HepG2 (cell line): Measurements from ENCODE around the gene PXT1. TPM values are rescaled to one million over a fixed set of nuclear protein-coding genes. Genes with fewer than 3 reads are reported as not detected.

ENCODE experiments used
- BRCA1 ChIP-seq: sonication (generic); formaldehyde crosslinking; IDR thresholded peaks from 2 replicates; pipeline ENCODE4 v1.4.0; 2020; ENCODE audit warnings: missing genetic modification reagents
- CENPT ChIP-seq: sonication (generic); formaldehyde crosslinking; IDR thresholded peaks from 2 replicates; pipeline ENCODE4 v1.8.0; 2022; ENCODE audit warnings: low read depth, mild to moderate bottlenecking, moderate library complexity, missing genetic modification reagents
- CSRNP2 ChIP-seq: sonication (generic); formaldehyde crosslinking; conservative IDR thresholded peaks from 2 replicates; pipeline ENCODE4 v1.8.0; 2022; ENCODE audit warnings: low read depth, missing genetic modification reagents
- IKZF4 ChIP-seq: sonication (generic); formaldehyde crosslinking; IDR thresholded peaks from 2 replicates; pipeline ENCODE4 v1.5.1; 2020; ENCODE audit warnings: borderline replicate concordance, mild to moderate bottlenecking, low read depth, missing genetic modification reagents; ENCODE audit errors: not compliant biosample characterization
- NFKBIZ ChIP-seq: IDR thresholded peaks from 2 replicates; pipeline ENCODE4 v1.6.1; 2018; ENCODE audit warnings: missing genetic modification reagents, missing compliant biosample characterization
- NKX3-1 ChIP-seq: sonication (generic); formaldehyde crosslinking; IDR thresholded peaks from 2 replicates; pipeline ENCODE4 v1.5.0; 2020; ENCODE audit warnings: missing genetic modification reagents
- RAD21 ChIP-seq: fragments of 450-650 bp; formaldehyde crosslinking; IDR thresholded peaks from 2 replicates; pipeline ENCODE4 v1.5.0; 2020; ENCODE audit warnings: mild to moderate bottlenecking
- SRY ChIP-seq: sonication (generic); formaldehyde crosslinking; IDR thresholded peaks from 2 replicates; pipeline ENCODE4 v1.8.0; 2022; ENCODE audit warnings: mild to moderate bottlenecking, missing genetic modification reagents
- TBP ChIP-seq: sonication (generic); formaldehyde crosslinking; IDR thresholded peaks from 2 replicates; pipeline ENCODE4 v1.5.0; 2020; ENCODE audit warnings: missing genetic modification reagents
- XRCC5 ChIP-seq: fragments of 200-400 bp; formaldehyde crosslinking; optimal IDR thresholded peaks from 2 replicates; pipeline ENCODE3; 2017; ENCODE audit warnings: mild to moderate bottlenecking, low read length
- ZBTB38 ChIP-seq: sonication (generic); formaldehyde crosslinking; IDR thresholded peaks from 2 replicates; pipeline ENCODE4 v1.5.1; 2020; ENCODE audit warnings: mild to moderate bottlenecking, missing genetic modification reagents
- ZNF292 ChIP-seq: sonication (generic); formaldehyde crosslinking; IDR thresholded peaks from 2 replicates; pipeline ENCODE4 v1.8.1; 2022; ENCODE audit warnings: mild to moderate bottlenecking, low read depth, missing genetic modification reagents, borderline replicate concordance
- ZNF432 ChIP-seq: sonication (generic); formaldehyde crosslinking; IDR thresholded peaks from 2 replicates; pipeline ENCODE4 v1.5.0; 2020; ENCODE audit warnings: missing genetic modification reagents, mild to moderate bottlenecking, borderline replicate concordance
- ZNF605 ChIP-seq: sonication (generic); formaldehyde crosslinking; IDR thresholded peaks from 2 replicates; pipeline ENCODE4 v1.8.0; 2022; ENCODE audit warnings: mild to moderate bottlenecking, missing genetic modification reagents
- ZNF607 ChIP-seq: sonication (generic); formaldehyde crosslinking; IDR thresholded peaks from 2 replicates; pipeline ENCODE4 v1.5.1; 2020; ENCODE audit warnings: missing genetic modification reagents, mild to moderate bottlenecking, borderline replicate concordance
- ZNF652 ChIP-seq: IDR thresholded peaks from 2 replicates; pipeline ENCODE4 v1.6.1; 2016; ENCODE audit warnings: low read depth, borderline replicate concordance
- ZNF703 ChIP-seq: sonication (generic); formaldehyde crosslinking; IDR thresholded peaks from 2 replicates; pipeline ENCODE4 v1.5.1; 2020; ENCODE audit warnings: missing genetic modification reagents, mild to moderate bottlenecking, moderate library complexity, borderline replicate concordance
- polyA plus RNA-seq, 8 experiments: library from polyadenylated mRNA; depleted of rRNA in 3 of 8; stranded (reverse) in 7 of 8; unstranded in 1 of 8; fragments of >200 nt; fragmentation: Illumina TruSeq in 4 of 8; extraction: Trizol in 4 of 8; gene quantifications; 2 replicates each; pipeline versions ENCODE4 v1.2.1 to v1.2.3, GENCODE V29; 2011 to 2016; ENCODE audit warnings: low read depth in 4 of 8, missing spikeins in 1 of 8, mixed read lengths in 1 of 8; ENCODE audit not compliant: insufficient read depth in 1 of 8
- total RNA-seq, 5 experiments: library from RNA; depleted of rRNA; stranded (reverse); fragments of >200 nt; fragmentation: Illumina TruSeq; extraction: Trizol; gene quantifications; 2 replicates each; pipeline ENCODE4 v1.2.3, GENCODE V29; 2016; ENCODE audit warnings: low read depth in 1 of 5
- TF ChIP-seq, protein P1 (sequence below): sonication (generic); formaldehyde crosslinking; IDR thresholded peaks from 2 replicates; pipeline ENCODE4 v1.5.1; 2020; ENCODE audit warnings: mild to moderate bottlenecking, missing genetic modification reagents, moderate library complexity
- TF ChIP-seq, protein P2 (sequence below): sonication (generic); formaldehyde crosslinking; IDR thresholded peaks from 2 replicates; pipeline ENCODE4 v1.8.1; 2023; ENCODE audit warnings: mild to moderate bottlenecking, moderate library complexity, missing genetic modification reagents
- TF ChIP-seq, protein P3 (sequence below): IDR thresholded peaks from 2 replicates; pipeline ENCODE4 v1.4.0; 2020; ENCODE audit warnings: mild to moderate bottlenecking, missing genetic modification reagents

The PXT1 gene
- total and polyA plus RNA-seq, 2 of the 13 experiments (the other 11 are each of a cell fraction or from before 2014, with no cell fraction given) = 0.04 TPM; not detected in 1

DNA sequence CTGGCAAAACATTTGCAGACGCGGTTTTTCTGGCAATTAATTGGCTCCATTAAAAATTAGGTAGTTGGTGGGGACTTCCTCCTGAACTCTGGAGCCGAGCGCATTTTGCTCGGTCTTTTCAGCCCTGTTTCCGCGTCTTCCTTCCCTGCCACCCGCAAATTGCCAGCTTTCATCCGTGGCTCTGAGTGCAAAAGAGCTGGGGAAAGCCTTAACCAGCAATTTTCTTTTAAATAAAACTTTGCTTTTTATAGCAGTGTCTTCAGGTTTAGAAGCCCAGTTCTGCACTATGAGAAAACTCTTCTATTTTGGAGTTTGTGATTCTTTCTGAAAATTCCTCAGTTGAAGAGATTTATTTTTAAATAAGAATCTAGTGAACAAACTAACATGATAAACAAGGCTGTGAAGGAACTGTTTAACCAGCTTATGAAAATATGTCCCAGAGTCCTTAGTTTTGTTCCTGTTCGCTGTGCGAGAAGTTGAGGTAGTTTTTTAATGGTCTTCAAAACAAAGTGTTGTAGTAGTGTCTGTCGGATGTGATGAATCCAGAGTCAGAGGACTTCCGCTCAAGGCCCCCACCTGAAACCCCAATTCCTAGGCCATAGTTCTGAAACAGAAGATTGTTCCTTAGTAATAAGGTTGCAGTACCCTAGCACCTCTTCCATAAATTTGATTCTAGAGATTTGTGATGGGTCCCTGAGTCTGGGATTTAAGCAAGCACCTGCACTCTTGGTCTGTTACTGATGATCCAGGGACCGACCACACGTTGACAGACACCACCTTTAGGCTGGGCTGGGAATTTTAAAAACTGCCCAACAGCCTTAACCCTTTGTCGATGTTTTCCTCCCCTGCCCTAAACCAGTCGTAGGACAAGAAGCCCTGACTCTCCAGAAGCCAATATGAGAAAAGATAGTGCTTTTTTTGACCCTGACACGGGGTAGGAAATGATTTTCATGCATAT is 1.1 kb upstream of the PXT1 start (continued):
- TF ChIP-seq CENPT (CRISPR knock-in tag) (no peak), CSRNP2 (CRISPR knock-in tag) (no peak), BRCA1 (CRISPR knock-in tag) (peak; percentile 65; the same call in 1 of the 2 replicates), ZNF605 (0 out of 2 replicates have a peak, but pooled peaks have one; percentile 14), NFKBIZ (CRISPR knock-in tag) (0 out of 2 replicates have a peak, but pooled peaks have one; percentile 29), IKZF4 (CRISPR knock-in tag) (no peak), ZNF652 (peak; percentile 95), XRCC5 (peak; percentile 14), SRY (no peak), ZNF607 (CRISPR knock-in tag) (0 out of 2 replicates have a peak, but pooled peaks have one; percentile 1), ZNF432 (CRISPR knock-in tag) (no peak), ZNF292 (CRISPR knock-in tag) (no peak), RAD21 (CRISPR knock-in tag) (no peak), NKX3-1 (0 out of 2 replicates have a peak, but pooled peaks have one; percentile 7), ZNF703 (CRISPR knock-in tag) (no peak), ZBTB38 (CRISPR knock-in tag) (no peak), TBP (no peak)
- TF ChIP-seq, protein P1, sequence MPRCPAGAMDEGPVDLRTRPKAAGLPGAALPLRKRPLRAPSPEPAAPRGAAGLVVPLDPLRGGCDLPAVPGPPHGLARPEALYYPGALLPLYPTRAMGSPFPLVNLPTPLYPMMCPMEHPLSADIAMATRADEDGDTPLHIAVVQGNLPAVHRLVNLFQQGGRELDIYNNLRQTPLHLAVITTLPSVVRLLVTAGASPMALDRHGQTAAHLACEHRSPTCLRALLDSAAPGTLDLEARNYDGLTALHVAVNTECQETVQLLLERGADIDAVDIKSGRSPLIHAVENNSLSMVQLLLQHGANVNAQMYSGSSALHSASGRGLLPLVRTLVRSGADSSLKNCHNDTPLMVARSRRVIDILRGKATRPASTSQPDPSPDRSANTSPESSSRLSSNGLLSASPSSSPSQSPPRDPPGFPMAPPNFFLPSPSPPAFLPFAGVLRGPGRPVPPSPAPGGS (CRISPR knock-in tag) = no peak
- TF ChIP-seq, protein P2, sequence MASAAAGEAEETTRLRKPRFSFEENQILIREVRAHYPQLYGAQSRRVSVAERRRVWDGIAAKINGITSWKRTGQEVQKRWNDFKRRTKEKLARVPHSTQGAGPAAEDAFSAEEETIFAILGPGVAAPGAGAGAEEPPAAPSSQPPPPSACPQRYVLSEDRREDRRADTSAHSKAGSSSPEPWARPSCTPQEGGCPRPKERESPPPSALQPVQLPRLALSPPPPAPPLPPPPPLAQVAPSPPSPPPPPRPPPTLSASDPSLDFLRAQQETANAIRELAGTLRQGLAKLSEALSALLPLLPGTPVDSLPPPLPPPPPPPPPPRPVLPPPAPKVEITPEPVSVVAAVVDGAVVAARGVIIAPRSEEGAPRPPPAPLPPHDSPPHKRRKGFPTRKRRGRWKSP (CRISPR knock-in tag) = 0 out of 2 replicates have a peak, but pooled peaks have one; percentile 45
- TF ChIP-seq, protein P3, sequence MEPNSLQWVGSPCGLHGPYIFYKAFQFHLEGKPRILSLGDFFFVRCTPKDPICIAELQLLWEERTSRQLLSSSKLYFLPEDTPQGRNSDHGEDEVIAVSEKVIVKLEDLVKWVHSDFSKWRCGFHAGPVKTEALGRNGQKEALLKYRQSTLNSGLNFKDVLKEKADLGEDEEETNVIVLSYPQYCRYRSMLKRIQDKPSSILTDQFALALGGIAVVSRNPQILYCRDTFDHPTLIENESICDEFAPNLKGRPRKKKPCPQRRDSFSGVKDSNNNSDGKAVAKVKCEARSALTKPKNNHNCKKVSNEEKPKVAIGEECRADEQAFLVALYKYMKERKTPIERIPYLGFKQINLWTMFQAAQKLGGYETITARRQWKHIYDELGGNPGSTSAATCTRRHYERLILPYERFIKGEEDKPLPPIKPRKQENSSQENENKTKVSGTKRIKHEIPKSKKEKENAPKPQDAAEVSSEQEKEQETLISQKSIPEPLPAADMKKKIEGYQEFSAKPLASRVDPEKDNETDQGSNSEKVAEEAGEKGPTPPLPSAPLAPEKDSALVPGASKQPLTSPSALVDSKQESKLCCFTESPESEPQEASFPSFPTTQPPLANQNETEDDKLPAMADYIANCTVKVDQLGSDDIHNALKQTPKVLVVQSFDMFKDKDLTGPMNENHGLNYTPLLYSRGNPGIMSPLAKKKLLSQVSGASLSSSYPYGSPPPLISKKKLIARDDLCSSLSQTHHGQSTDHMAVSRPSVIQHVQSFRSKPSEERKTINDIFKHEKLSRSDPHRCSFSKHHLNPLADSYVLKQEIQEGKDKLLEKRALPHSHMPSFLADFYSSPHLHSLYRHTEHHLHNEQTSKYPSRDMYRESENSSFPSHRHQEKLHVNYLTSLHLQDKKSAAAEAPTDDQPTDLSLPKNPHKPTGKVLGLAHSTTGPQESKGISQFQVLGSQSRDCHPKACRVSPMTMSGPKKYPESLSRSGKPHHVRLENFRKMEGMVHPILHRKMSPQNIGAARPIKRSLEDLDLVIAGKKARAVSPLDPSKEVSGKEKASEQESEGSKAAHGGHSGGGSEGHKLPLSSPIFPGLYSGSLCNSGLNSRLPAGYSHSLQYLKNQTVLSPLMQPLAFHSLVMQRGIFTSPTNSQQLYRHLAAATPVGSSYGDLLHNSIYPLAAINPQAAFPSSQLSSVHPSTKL (CRISPR knock-in tag) = peak; percentile 7; the same call in 1 of the 2 replicates
